Nucleus accumbens (tissue), 56 donors: ENCODE measurements around the gene GATAD2B.

ENCODE experiments used
- DNase-seq, 56 donors: peaks; one replicate each; lab custom pipeline; 2025; lab: John Stamatoyannopoulos, UW

The GATAD2B gene

GRCh38 chr1:153799566-153800465 is 123.0 kb downstream of the GATAD2B start:
- no peak for DNase-seq

GRCh38 chr1:153799016-153799415 is 123.8 kb downstream of the GATAD2B start:
- no peak for DNase-seq

GRCh38 chr1:153798468-153798780 is 124.3 kb downstream of the GATAD2B start:
- no peak for DNase-seq

- DNase-seq, result peak in 42 of 56 donors; percentile 14 to 87 (median 36)
Measured at GRCh38 chr1:153796786-153797659, 125.7 kb downstream of the GATAD2B start.

- no peak for DNase-seq
Measured at GRCh38 chr1:153795934-153796785, 126.6 kb downstream of the GATAD2B start.

- no peak for DNase-seq
Measured at GRCh38 chr1:153795330-153795837, 127.4 kb downstream of the GATAD2B start.

- DNase-seq, result peak in 2 of 56 donors; percentile 31 to 39
Measured at GRCh38 chr1:153794624-153795329, 128.0 kb downstream of the GATAD2B start.

GRCh38 chr1:153793973-153794615 is 128.7 kb downstream of the GATAD2B start:
- DNase-seq, result no peak

GRCh38 chr1:153793261-153793972 is 129.4 kb downstream of the GATAD2B start:
- no peak for DNase-seq

GRCh38 chr1:153792631-153793041 is 130.1 kb downstream of the GATAD2B start:
- DNase-seq, result no peak

- no peak for DNase-seq
Measured at GRCh38 chr1:153791648-153792253, 131.0 kb downstream of the GATAD2B start.

- no peak for DNase-seq
Measured at GRCh38 chr1:153790966-153791647, 131.7 kb downstream of the GATAD2B start.

- DNase-seq, result peak in 51 of 56 donors; percentile 16 to 88 (median 62)
Measured at GRCh38 chr1:153790313-153790965, 132.3 kb downstream of the GATAD2B start.

GRCh38 chr1:153789478-153790034 is 133.2 kb downstream of the GATAD2B start:
- DNase-seq, result no peak

GRCh38 chr1:153786038-153786790 is 136.6 kb downstream of the GATAD2B start:
- no peak for DNase-seq
